HG02938 (cell line): Measurements from ENCODE around the gene ANP32B.
"Not testable (repeated sequence)": the region's sequence is repeated elsewhere in the genome, so short reads cannot be mapped to it uniquely, and the experiment has no call there.

ENCODE experiments used
- ATAC-seq: cut with Tn5 transposase; IDR thresholded peaks from one replicate; pipeline ENCODE4 v1.9.1; 2021; ENCODE audit warnings: mild to moderate bottlenecking, moderate library complexity; ENCODE audit not compliant: unreplicated experiment

ANP32B gene

DNA sequence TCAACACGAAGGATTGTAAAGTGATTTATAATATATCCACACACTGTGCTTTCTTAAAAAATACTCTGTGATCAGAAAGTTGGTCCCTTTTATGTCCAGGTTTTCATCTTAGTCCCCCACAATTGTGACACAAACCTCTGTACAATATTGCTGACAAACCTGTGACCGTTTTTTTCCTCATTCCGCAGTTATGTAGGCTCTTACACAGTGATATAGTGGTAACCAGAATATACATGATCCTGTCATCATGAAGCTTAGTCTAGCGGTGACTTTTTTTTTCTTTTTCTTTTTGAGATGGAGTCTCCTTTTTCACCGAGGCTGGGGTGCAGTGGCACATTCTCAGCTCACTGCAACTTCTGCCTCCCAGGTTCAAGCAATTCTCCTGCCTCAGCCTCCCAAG is 8.7 kb downstream of the ANP32B start:
- no peak for ATAC-seq

GRCh38 chr9:97992219-97992618 is 9.1 kb downstream of the ANP32B start:
- no peak for ATAC-seq

DNA sequence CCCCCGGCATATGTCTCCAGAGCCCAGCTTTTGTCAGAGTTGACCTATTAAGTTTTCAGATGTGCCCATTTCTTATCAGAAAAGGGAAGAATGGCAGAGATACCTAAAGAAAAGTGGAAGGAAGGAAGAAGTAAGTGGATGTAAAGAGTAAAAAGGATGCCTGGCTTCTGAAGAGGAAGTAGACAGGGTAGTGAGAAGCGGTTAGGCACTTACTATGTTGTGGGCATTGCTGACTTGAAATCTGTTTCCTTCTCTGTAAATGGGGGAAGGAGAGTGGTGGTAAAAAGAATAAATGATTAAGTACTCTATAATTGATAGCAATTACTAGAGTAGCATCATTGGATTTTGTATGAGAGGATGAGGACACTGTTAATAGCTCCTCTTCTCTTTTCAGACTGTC is 9.9 kb downstream of the ANP32B start:
- no peak for ATAC-seq

DNA sequence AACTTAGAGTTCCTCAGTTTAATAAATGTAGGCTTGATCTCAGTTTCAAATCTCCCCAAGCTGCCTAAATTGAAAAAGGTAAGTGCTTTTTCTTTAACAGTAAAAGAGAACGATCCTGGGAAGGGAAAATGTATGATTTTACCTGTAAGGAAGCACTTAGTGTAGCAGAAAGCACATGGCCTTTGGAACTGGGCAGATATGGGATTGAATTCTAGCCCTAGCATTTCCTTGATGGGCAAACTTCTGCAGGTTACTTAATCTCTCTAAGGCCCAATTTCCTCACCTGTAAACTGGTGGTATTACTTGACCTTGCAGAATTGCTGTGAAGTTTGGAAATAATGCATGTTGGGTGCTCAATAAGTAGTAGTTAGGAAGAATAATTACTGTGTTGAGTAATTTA is 11.6 kb downstream of the ANP32B start:
- no peak for ATAC-seq

- not testable (repeated sequence) for ATAC-seq
These were observed 13.5 kb downstream of the ANP32B start for GRCh38 chr9:97996676-97997075.

DNA sequence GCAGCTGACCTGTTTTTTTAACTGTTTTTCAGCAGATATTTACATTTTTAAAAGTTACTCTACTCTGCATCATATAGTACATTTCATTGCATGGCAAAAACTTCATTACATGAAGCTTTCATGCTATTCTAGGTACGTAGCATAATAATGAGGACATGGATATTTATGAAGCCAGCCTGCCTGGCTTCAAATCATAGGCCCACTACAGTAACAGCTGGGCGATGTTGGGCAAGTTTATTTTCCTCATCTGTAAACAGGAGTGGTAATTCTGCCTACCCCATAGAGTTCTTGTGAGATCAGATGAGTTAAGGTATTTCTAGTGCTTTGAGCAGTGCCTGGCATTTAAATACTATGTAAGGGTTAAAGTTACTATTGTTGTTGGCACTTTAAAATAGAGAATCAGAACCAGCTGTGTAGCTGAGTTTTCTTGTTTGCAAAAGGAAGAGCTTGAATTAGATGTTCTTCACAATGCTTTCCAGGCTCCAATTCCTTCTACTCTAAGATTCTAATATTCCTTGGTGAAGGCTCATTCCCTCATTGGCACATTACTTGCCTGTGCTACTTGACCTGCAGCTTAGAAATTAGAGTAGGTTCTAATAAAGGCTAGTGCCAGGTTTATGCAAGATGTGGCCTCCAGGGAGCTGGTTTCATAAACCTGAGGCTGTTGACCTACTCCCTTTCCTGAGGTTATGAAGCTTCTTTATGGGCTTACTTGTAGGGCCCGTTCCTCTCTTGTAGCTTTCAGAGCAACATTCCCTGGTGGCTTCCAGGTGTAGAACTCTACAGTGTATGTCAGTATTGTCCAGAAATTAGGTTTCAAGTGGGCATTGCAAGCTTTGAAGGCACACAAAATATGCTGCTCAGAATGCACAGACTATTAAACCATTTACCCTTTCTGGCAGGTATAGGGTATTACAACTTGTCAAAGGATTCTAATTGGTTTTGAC is 14.5 kb downstream of the ANP32B start:
- no peak for ATAC-seq

GRCh38 chr9:98002808-98003207 is 19.7 kb downstream of the ANP32B start:
- ATAC-seq, result no peak

GRCh38 chr9:98006127-98006796 is 23.1 kb downstream of the ANP32B start:
- no peak for ATAC-seq

DNA sequence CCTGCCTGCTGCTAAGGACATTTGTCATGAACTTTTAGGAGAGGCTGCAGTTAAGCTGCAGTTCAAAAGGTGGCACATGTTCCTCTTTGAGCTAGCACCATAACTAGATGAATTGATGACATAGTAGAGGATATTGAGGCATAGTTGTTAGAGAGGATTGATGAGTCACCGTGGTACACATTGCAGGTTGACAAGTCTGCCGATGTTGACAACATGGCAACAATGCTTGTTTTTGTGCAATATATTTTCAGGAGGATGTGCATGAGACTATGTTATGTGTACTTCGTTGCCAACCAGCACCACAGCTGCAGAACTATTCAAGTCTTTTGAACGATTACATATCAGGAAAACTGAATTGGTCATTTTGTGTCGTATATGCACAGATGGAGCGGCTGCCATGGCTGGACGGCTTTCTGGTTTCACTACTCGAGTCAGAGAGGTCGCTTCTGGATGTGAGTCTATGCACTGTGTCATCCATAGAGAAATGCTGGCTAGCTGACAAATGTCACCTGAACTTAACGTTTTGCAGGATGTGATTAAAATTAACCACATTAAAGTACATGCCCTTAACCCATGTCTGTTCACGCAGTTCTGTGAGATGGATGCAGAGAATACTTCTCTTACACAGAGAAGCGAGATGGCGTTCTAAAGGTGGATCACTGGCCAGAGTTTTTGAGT is 24.2 kb downstream of the ANP32B start:
- no peak for ATAC-seq

DNA sequence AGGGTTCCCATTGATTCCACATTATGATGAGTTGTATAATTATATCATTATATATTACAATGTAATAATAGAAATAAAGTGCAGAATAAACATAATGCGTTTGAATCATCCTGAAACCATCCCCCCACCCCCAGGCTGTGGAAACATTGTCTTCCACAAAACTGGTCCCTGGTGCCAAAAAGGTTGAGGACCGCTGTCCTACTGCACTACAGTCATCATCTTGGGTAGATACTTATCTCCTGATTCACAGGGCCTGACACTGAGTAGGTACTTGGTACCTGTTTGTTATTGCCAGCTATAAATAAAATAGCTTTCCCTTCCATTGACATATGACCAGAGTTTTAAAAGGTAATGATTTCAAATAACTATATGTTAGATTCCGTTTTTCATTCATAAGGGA is 25.6 kb downstream of the ANP32B start:
- ATAC-seq, result no peak

DNA sequence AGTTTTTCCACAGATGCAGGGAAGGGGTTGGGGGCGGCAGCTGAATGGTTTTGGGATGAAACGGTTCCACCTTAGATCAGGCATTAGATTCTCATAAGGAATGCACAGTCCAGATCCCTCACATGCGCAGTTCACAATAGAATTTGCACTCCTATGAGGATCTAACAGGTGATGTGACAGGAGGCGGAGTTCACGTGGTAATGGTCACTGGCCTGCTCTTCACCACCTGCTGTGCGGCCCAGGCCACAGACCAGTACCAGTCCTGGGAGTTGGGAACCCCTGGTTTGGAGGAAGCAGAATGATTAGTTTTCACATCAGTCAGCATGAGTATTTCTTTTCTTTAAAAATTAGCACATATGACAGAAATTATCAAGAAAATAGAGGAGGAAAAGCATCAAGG is 26.3 kb downstream of the ANP32B start:
- no peak for ATAC-seq

DNA sequence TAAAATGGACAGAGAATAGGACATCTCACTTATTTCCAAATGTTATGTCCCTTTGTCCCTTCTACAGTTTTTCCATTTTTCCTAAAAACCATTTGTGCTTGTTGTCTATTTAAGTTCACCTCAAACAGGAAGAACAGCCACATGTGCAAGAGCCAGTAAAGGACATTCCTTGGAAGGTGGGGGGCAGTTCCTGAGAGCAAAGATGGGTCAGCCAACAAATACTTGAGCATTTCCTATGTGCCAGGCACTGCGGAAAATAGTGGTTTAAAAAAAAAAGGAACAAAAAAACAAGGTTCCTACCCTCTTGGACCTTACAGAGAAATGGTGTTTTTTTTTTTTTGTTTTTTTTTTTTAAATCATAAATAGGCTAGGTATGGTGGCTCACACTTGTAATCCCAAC is 26.8 kb downstream of the ANP32B start:
- no peak for ATAC-seq

DNA sequence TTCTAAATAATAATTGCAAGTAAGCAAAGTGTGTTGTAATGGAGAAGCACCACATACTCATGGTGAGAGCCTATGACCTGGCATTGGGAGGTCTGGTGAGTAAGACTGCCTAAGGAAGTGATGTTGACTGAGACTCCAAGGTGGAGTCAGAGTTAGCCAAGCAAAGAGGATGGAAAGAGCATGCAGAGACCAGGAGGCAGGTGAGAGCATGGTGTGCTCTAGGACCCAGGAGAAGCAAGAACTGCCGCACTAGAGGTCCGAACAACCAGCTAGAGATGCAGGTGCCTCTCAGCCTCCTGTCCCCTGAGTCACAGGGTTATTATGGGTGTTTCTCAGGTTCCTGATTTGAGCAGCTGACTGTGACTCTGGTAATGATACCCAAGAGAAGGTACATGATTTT is 27.3 kb downstream of the ANP32B start:
- ATAC-seq, result peak; percentile 67

- no peak for ATAC-seq
These were observed 28.0 kb downstream of the ANP32B start for GRCh38 chr9:98011122-98011521.

GRCh38 chr9:98016137-98016680 is 33.1 kb downstream of the ANP32B start:
- ATAC-seq, result no peak

GRCh38 chr9:98017306-98017705 is 34.2 kb downstream of the ANP32B start:
- no peak for ATAC-seq

DNA sequence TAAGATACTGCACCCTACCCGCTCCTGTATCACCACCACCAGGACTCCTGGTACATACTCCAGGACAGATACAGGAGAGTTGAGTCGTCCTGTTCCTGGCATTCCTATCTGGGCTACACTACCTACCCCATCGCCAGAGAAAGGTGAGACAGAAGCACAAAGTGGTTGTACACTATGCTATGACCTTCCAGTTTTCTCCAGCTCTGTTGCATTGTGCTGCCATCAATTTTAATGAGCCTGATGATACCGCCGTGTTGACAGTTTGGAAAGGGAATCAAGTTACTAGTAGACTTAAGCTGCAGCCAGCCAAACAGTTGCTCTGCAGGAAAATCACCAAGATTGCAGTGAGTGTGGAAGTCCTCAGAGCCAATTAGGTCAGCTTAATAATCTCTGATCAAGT is 35.2 kb downstream of the ANP32B start:
- no peak for ATAC-seq

DNA sequence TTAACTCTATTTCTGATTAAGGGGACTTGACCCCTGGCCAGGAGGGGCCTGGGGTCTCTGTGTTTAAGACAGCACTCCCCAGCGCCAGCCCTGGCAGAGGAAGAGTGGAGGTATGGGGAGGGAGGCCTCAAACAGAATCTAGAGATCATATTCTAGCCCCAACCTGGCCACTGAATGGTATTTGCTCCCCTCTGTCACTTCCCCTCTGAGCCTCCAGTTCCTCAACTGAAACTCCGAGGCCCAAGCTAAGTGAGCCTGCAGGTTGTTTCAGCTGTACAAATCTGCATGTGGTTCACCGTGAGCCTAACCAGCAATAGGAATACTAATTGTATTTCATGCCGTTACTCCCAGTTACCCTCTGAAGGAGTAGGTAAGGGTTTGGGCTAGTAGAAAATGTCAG is 36.0 kb downstream of the ANP32B start:
- no peak for ATAC-seq

DNA sequence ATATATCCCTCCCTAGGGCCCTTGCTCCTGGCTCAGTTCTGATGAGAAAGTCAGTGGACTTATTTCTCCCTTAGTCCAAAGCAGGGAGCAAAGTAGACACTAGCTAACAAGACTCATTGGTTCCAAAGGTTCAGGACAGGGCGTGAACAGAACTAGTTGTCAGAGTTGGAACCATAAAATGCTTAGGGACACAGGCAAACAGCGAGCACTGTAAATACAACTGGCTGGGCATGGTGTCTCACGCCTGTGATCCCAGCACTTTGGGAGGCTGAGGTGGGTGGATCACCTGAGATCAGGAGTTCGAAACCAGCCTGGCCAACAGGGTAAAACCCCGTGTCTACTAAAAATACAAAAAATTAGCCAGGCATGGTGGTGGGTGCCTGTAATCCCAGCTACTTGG is 36.7 kb downstream of the ANP32B start:
- not testable (repeated sequence) for ATAC-seq

GRCh38 chr9:98020476-98021145 is 37.5 kb downstream of the ANP32B start:
- no peak for ATAC-seq
